GM18505 (cell line): ENCODE results near the gene NDUFS8.

ENCODE experiments used
- ATAC-seq: cut with Tn5 transposase; IDR thresholded peaks from one replicate; pipeline ENCODE4 v1.9.1; 2021; ENCODE audit not compliant: unreplicated experiment
- POLR2A ChIP-seq: IDR thresholded peaks from 4 replicates; pipeline ENCODE4 v1.6.1; 2011; ENCODE audit warnings: borderline replicate concordance; ENCODE audit not compliant: insufficient read depth, insufficient read length; ENCODE audit errors: extremely low read depth

The NDUFS8 gene

GRCh38 chr11:68064926-68065325 lies 34.4 kb downstream of the NDUFS8 start:
- no peak for ATAC-seq
- TF ChIP-seq POLR2A, result no peak

- no peak for ATAC-seq
Measured at GRCh38 chr11:68065841-68066240, 35.4 kb downstream of the NDUFS8 start.

GRCh38 chr11:68066742-68067141 lies 36.3 kb downstream of the NDUFS8 start:
- ATAC-seq, result no peak
- no peak for TF ChIP-seq POLR2A

More at GRCh38 chr11:68065841-68066240, 35.4 kb downstream of the NDUFS8 start:
- TF ChIP-seq POLR2A, result no peak

GRCh38 chr11:68067991-68068390 lies 37.5 kb downstream of the NDUFS8 start:
- no peak for ATAC-seq

GRCh38 chr11:68071281-68072048 lies 41.0 kb downstream of the NDUFS8 start:
- no peak for ATAC-seq
- TF ChIP-seq POLR2A, result no peak

More at GRCh38 chr11:68067991-68068390, 37.5 kb downstream of the NDUFS8 start:
- TF ChIP-seq POLR2A, result no peak

- no peak for ATAC-seq
- no peak for TF ChIP-seq POLR2A
Measured at GRCh38 chr11:68074584-68075352, 44.3 kb downstream of the NDUFS8 start.

- TF ChIP-seq POLR2A, result no peak
Measured at GRCh38 chr11:68076371-68077042, 46.0 kb downstream of the NDUFS8 start.

GRCh38 chr11:68077617-68078582 lies 47.4 kb downstream of the NDUFS8 start:
- TF ChIP-seq POLR2A, result no peak
- no peak for ATAC-seq

More at GRCh38 chr11:68076371-68077042, 46.0 kb downstream of the NDUFS8 start:
- ATAC-seq, result no peak

- no peak for TF ChIP-seq POLR2A
- no peak for ATAC-seq
Measured at GRCh38 chr11:68080860-68081259, 50.4 kb downstream of the NDUFS8 start.

- TF ChIP-seq POLR2A, result no peak
- ATAC-seq, result no peak
Measured at GRCh38 chr11:68081691-68082090, 51.2 kb downstream of the NDUFS8 start.

GRCh38 chr11:68082481-68082880 lies 52.0 kb downstream of the NDUFS8 start:
- no peak for TF ChIP-seq POLR2A
- no peak for ATAC-seq

- no peak for ATAC-seq
- no peak for TF ChIP-seq POLR2A
Measured at GRCh38 chr11:68083517-68083916, 53.0 kb downstream of the NDUFS8 start.
